Large intestine (tissue), 3 donors: ENCODE measurements around the gene NOTO. TPM values are rescaled to one million over a fixed set of nuclear protein-coding genes. Genes with fewer than 3 reads are reported as not detected.

ENCODE experiments used
- DNase-seq, 2 donors: peaks; one replicate each; pipeline versions ENCODE4 v3.0.0 to v3.0.0-alpha.2; 2013
- H3K27ac ChIP-seq: one replicate; pipeline ENCODE4 v1.5.1; 2013; ENCODE audit warnings: low read length
- H3K27me3 ChIP-seq: 2 replicates; pipeline ENCODE4 v1.6.1; 2013; ENCODE audit warnings: low read length; ENCODE audit not compliant: control insufficient read depth, insufficient read depth
- H3K36me3 ChIP-seq: 2 replicates; pipeline ENCODE4 v1.6.1; 2013; ENCODE audit warnings: low read length; ENCODE audit not compliant: control insufficient read depth, insufficient read depth
- H3K4me1 ChIP-seq: one replicate; pipeline ENCODE4 v1.6.1; 2013; ENCODE audit warnings: low read length; ENCODE audit not compliant: control insufficient read depth, insufficient read depth
- H3K4me3 ChIP-seq: one replicate; pipeline ENCODE4 v1.5.1; 2013; ENCODE audit warnings: low read length
- H3K9me3 ChIP-seq: one replicate; pipeline ENCODE4 v1.6.1; 2013; ENCODE audit warnings: mild to moderate bottlenecking, low read depth, low read length, moderate library complexity; ENCODE audit not compliant: control insufficient read depth
- WGBS: methylation state at CpG from one replicate; pipeline ENCODE4 v1.1.5; 2013; ENCODE audit warnings: low lambda C conversion rate; ENCODE audit not compliant: insufficient coverage; 5-methylcytosine and 5-hydroxymethylcytosine counted together
- polyA plus RNA-seq: library from polyadenylated mRNA; unstranded; fragments of 120-200 nt; gene quantifications from one replicate; pipeline ENCODE4 v1.2.1, GENCODE V29; 2013

The NOTO gene
- polyA plus RNA-seq, 1 donor, result 0.01 TPM

DNA sequence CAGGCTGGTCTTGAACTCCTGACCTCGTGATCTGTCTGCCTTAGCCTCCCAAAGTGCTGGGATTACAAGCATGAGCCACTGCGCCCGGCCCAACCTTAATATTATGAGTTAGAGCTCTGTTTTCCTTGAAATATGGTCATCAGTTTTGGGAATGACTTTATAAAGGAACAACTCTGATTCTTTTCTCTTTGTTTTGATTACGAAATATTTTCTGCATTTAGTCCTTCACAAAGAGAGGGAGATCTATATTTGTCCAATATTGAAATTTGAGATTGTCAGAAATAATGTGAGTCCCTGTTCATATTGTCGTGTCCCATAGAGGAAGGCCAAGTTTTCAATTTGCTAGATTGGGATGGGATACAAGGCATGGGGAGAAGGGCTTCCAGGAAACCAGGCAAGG lies 14.8 kb downstream of the NOTO start:
- Histone ChIP-seq H3K4me3 (no peak overlapping the region), H3K27ac (no peak overlapping the region), H3K4me1 (peaks cover 6% of the 10 kb centered on the region), H3K9me3 (no peaks in the 10 kb centered on the region), H3K27me3 (no peaks in the 10 kb centered on the region), H3K36me3 (peaks cover 34% of the 10 kb centered on the region)
- no peak for DNase-seq
- whole genome bisulfite sequencing, result no CpG with 5 or more reads among the region's 5 CpGs

DNA sequence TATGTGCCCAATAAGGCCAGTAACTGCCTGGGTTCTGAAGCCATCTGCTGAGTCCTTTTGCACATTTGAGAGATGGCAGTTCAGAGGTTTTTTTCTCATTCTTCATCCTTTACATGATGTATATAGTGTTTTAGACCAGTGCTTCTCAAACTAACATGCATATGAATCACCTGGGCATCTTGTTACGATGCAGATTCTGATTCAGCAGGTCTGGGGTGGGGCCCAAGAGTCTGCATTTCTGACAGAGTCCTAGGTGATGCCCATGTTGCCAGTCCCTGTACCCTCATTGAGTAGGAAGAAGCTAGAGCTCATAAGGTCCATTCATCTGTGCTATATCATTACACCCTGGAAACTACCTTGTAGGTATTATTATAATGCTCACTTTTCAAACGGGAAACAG lies 15.5 kb downstream of the NOTO start:
- no CpG with 5 or more reads among the region's 2 CpGs for WGBS
- no peak for DNase-seq

DNA sequence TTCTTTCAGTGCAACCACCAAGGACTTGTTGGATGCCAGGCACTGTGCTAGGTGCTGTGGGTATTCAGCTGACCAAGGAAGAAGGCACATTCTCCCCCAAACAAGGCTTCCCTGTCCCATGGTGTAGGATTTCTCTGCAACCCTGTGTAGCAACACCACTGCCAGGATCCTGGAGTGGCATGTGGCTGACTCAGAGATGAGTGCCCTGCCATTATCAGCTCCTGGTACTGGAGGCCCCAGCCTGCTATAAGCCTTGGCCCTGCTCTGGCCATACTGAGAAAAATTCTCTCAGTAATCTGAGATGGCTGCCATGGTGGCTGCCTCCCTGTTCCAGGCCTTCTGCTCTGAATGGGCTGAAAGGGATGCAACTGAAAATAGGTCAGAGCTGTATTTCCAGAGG lies 15.9 kb downstream of the NOTO start:
- Histone ChIP-seq H3K4me3 (no peak overlapping the region), H3K4me1 (peaks cover 4% of the 10 kb centered on the region), H3K36me3 (peaks cover 45% of the 10 kb centered on the region), H3K27ac (no peak overlapping the region), H3K27me3 (no peaks in the 10 kb centered on the region), H3K9me3 (no peaks in the 10 kb centered on the region)
- DNase-seq, result no peak

More for the DNA sequence above, 15.5 kb downstream of the NOTO start:
- Histone ChIP-seq H3K27ac (no peak overlapping the region), H3K27me3 (no peaks in the 10 kb centered on the region), H3K4me3 (no peak overlapping the region), H3K9me3 (no peaks in the 10 kb centered on the region), H3K36me3 (peaks cover 41% of the 10 kb centered on the region), H3K4me1 (peaks cover 4% of the 10 kb centered on the region)

DNA sequence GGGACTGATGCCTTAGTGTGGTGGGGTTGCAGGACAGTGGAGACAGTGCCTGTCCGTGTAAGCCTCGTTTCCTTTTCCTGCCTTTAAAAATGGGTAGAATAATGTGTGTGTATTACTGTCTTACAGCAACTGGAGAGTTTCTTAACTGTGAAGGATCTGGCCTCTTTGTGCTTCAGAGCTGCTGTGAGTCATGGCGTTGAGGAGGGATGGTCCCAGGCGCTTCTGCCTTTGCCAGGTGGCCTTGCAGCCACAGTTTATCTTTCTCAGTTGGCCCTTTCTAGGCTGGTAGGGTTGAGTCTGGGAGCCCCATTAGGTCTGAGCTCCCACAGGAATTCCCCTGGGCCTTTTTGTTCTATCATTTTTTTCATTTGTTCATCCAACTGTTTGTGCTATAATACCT lies 21.4 kb downstream of the NOTO start:
- no peaks in the 10 kb centered on the region for H3K9me3 ChIP-seq
- H3K27me3 ChIP-seq, result no peaks in the 10 kb centered on the region
- H3K4me3 ChIP-seq, result no peak overlapping the region
- no peak overlapping the region for H3K27ac ChIP-seq
- DNase-seq, result no peak
- peaks cover 88% of the 10 kb centered on the region for H3K36me3 ChIP-seq
- no peaks in the 10 kb centered on the region for H3K4me1 ChIP-seq
- WGBS, result no CpG with 5 or more reads among the region's 4 CpGs

DNA sequence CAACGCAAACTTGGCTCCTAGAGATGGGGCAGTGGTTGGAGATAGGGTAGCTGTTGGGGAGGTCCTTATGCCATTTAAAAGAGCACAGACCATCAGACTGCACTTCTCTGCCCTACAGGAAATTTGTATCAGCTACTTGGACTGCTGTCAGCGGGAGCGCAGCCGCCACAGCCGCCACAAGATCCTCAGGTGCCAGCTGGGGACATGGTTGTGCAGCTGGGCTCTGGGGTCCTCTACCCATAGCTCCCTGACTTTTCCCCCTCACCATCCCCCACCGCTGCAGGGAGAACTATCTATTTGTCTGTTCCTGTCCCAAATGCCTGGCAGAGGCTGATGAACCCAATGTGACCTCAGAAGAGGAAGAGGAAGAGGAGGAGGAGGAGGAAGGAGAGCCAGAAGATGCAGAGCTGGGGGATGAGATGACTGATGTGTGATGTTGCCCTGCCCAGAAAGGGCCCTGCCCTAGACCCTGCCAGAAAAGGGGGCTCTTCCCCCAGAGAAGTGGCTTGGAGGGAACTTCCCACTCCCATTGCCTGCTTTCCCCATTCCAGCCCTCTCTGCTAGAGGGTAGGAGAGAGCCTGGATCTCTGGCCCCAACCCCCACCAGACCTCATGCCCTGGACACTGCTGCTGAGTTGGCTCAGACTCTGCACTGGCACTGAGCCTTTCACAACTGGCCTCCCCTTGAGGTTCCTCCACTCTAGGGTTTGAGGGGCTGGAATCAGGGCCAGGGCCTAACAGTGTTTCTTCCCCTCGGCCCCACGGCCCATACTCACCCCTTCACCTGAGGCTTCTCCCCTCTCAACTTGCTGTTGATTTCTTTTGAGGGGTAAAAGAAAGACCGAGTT lies 23.4 kb downstream of the NOTO start:
- Histone ChIP-seq H3K36me3 (peaks cover 82% of the 10 kb centered on the region), H3K27ac (no peak overlapping the region), H3K9me3 (no peaks in the 10 kb centered on the region), H3K27me3 (no peaks in the 10 kb centered on the region), H3K4me3 (no peak overlapping the region), H3K4me1 (no peaks in the 10 kb centered on the region)
- no peak for DNase-seq
- no CpG with 5 or more reads among the region's 9 CpGs for WGBS

DNA sequence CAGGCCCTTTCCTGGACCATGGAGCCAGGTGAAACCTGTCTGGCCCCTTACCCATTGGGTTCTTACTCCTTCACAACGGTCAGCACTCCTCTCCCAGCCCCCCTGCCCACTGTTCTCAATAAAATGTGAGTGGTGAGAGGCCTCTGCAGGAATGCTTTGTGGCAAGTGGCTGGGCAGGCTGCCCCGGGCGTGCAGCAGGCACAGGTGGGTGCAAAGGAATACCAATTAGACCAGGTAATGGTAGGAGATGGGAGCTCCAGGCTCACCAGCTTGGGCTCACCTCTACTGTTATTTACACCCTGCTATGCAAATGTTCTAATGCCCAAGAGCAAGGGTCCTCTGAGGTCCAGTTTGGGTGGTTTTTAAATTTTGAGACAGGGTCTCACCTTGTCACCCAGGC lies 24.7 kb downstream of the NOTO start:
- Histone ChIP-seq H3K36me3 (peaks cover 68% of the 10 kb centered on the region), H3K4me3 (no peak overlapping the region), H3K27me3 (no peaks in the 10 kb centered on the region), H3K4me1 (no peaks in the 10 kb centered on the region), H3K9me3 (no peaks in the 10 kb centered on the region), H3K27ac (no peak overlapping the region)
- no CpG with 5 or more reads among the region's 3 CpGs for WGBS
- no peak for DNase-seq

DNA sequence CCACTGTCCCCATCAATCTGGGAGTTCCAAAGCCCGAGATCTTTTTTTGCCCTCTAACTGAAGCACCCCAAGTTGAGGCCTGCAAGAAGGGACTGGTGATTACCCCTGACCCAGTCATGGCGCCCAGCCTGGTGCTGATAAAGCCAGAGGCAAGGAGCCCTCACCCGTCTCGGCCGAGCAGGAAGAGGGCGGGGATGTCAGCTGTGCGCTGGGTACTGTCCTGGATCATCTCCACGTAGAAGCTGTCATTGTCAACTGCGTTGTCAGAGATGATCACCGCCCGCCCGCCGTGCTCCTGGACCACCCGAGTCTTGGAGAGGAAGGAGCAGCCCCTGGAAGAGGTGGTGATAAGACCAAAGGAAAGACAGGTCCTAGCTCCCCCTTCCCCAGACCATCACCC lies 26.3 kb downstream of the NOTO start:
- DNase-seq, result no peak
- Histone ChIP-seq H3K27me3 (no peaks in the 10 kb centered on the region), H3K4me3 (no peak overlapping the region), H3K36me3 (peaks cover 53% of the 10 kb centered on the region), H3K27ac (no peak overlapping the region), H3K9me3 (no peaks in the 10 kb centered on the region), H3K4me1 (peaks cover 4% of the 10 kb centered on the region)
- no CpG with 5 or more reads among the region's 14 CpGs for WGBS

DNA sequence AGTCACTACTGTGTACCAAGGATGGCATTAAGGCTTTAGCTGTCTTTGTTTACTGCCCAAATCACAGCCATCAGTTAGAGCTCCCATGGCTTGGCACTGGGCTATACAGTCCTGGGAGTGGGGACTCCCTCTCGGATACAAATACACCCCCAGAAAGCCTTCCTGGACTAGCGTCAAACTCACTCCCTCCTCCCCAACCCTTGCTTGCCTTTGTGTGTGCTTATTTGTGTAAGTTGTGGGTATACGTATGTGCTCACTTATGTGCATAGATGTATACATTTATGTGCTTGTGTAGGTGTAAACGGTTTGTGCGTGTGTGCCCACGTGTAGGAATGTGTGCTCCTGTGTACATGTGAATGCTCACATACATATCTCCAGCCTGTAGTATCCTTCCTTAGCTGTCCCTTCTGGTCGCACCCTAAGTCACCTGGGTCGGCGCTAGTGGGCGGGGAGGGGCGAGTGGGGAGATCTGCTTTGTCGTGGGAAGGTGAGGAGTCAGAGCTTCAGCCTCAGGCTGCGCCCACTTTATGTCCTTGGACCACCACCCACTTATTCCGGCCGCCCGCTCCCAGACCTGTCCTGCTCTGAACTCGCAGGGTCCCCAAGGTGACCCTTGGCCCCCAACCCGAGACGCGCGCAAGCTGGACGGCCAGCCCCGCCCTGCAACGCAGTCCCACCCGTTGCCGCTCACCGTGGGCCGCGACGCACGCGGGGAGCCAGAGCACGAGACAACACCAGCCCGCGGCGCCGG lies 30.2 kb downstream of the NOTO start:
- peak in 1 of 2 donors; percentile 55 for DNase-seq
- no peaks in the 10 kb centered on the region for H3K27me3 ChIP-seq
- no CpG with 5 or more reads among the region's 37 CpGs for WGBS
- H3K27ac ChIP-seq, result no peak overlapping the region
- H3K9me3 ChIP-seq, result no peaks in the 10 kb centered on the region
- peak overlapping the region; percentile 69 for H3K4me3 ChIP-seq
- H3K4me1 ChIP-seq, result peaks cover 8% of the 10 kb centered on the region
- H3K36me3 ChIP-seq, result peaks cover 17% of the 10 kb centered on the region

DNA sequence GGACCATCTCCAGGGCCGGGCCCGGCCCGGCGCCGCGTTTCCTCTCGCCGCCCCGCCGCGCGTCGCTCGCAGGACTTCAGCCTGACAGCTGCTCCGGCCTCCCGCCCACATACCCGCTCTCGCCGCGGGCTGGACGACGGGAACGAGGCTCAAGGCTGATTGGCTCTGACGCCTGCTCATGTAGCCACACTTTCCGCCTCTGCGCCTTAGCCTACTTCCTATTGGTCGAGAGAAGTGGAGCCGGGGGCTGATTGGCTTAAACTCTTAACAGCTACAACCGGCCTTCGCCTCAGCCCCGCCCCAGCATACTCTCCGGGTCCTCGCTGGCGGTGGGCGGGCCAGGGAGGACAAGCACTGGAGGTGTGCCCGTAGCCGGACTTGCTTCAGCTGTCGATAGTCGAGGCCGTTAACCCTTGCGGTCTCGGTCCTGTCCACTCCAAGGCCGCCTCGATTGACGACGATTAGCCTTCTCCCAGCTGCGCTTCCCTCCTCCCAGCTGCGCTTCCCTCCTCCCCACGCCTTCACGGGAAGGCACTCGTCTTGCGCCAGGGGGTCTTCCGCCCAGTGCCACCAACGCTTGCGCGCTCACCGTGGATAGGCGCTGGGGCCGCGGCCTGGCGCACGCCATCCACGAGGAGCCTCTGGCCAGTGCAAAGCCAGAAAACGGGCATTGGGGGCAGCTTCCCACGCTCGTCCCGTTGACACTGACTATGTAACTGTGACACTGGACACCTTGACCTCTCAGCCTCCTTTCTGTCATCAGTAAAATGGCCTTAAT lies 31.0 kb downstream of the NOTO start, which contains the start of gene PRADC1:
PRADC1 (minus strand) TSS at position 86 of the 778 bp plus-strand sequence; CDS start at position 7, 79 bp downstream.
- peaks cover 8% of the 10 kb centered on the region for H3K4me1 ChIP-seq
- H3K27me3 ChIP-seq, result no peaks in the 10 kb centered on the region
- no CpG with 5 or more reads among the region's 67 CpGs for WGBS
- peaks cover 10% of the 10 kb centered on the region for H3K36me3 ChIP-seq
- DNase-seq, result peak; percentile 99 to 100
- H3K9me3 ChIP-seq, result no peaks in the 10 kb centered on the region
- peak within 1 kb of the TSS; percentile 96 for H3K27ac ChIP-seq
- peak within 1 kb of the TSS; percentile 97 for H3K4me3 ChIP-seq
